ENCODE results near the gene LRP5.
"Not testable (repeated sequence)": the region's sequence is repeated elsewhere in the genome, so short reads cannot be mapped to it uniquely, and the experiment has no call there.

Gene LRP5

GRCh38 chr11:68430801-68431200 is 118.4 kb downstream of the LRP5 start:
- DNase-seq (ENCODE audit: low spot score): peak; percentile 8
- POLR2A ChIA-PET (ENCODE audit: low non-redundant PET): no interaction called here
- H3K27ac ChIP-seq: no peak overlapping the region
- TF ChIP-seq CTCF (conservative IDR thresholded peaks at IDR 0.05; ENCODE audit: low read depth): no peak
- CTCF ChIA-PET: no interaction called here

DNA sequence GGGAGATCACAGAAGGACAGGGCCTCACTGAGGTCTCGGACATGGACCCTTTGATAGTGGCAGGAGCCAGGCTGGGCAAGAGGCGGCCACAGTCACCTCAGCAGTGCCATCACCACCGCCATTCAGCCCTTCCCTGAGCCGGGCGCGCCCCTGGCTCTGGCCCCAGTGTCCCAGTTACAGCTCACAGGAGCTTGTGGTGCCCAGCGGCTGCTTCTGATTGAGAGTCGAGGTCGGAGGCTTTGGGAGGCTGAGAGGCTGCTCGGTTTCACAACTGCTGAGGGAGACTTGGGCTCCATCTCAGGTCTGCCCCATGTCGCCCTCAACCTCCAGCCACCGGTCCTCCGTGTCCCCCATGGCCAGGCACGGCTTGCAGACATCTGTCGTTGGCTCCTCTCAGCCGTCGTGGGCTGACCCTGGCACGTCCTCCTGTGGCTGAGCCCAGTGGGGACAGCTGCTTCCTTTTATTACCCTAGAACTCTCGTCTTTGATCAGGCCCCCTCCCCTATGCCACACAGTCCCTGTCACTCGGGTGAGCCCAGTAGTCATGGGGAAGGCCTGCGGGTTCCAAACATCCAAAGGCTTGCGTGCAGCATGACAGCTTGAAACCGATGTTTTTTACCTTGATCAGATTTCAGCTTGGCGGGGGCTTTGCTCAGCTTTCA is 119.7 kb downstream of the LRP5 start:
- POLR2A ChIA-PET (ENCODE audit: low non-redundant PET): no interaction called here
- no peak for DNase-seq (ENCODE audit: low spot score)
- no peak overlapping the region for H3K27ac ChIP-seq
- no peak for TF ChIP-seq CTCF (conservative IDR thresholded peaks at IDR 0.05; ENCODE audit: low read depth)
- CTCF ChIA-PET: no interaction called here

- ChIA-PET POLR2A (ENCODE audit: low non-redundant PET) (no interaction called here), CTCF (no interaction called here)
- no peak for DNase-seq (ENCODE audit: low spot score)
- no peak overlapping the region for H3K27ac ChIP-seq
- TF ChIP-seq CTCF (conservative IDR thresholded peaks at IDR 0.05; ENCODE audit: low read depth): no peak
These were observed 120.5 kb downstream of the LRP5 start for GRCh38 chr11:68432874-68433273.

- no peak for TF ChIP-seq CTCF (conservative IDR thresholded peaks at IDR 0.05; ENCODE audit: low read depth)
- H3K27ac ChIP-seq: no peak overlapping the region
- CTCF ChIA-PET: no interaction called here
- DNase-seq (ENCODE audit: low spot score): no peak
- POLR2A ChIA-PET (ENCODE audit: low non-redundant PET): no interaction called here
These were observed 121.2 kb downstream of the LRP5 start for GRCh38 chr11:68433541-68433940.

- DNase-seq (ENCODE audit: low spot score); CTCF ChIA-PET; POLR2A ChIA-PET (ENCODE audit: low non-redundant PET); H3K27ac ChIP-seq: not testable (repeated sequence)
These were observed 121.8 kb downstream of the LRP5 start for GRCh38 chr11:68434159-68434558.

DNA sequence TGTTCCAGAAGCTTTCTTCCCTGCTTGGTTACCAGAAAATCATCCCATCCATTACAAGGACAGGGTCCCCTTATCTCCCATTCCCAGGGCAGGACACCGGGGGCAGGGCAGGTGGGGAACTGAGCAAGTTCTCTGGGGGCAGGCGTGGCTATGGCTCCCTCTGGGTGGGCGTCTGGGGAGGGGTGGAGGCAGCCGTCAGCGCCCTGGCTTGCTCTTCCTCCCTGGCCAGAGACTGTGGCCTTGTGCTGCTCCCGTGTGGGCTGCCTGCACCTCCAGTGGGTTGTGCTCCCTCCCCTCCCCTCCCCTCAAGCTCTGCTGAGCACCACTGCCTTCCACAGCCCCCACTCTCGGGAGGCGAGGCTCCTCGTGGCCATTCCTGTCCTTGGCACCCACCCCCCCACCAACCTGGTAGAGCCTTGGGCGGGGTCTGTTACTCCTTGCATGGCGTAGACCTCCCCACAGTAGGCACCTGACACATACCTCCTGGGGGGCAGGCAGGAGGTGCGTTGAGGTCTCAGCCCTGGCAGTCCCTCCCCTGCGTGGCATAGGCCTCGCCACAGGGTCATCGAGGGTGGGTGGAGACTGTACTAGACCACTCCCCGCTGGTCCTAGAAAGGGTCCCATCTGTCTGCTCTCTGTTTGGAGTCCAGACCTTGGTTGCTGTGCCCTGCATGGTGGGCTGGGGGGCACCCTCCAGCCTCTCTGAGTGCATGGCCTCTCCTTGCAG is 123.9 kb downstream of the LRP5 start:
- CTCF ChIA-PET: no interaction called here
- H3K27ac ChIP-seq: peak overlapping the region; percentile 60
- no peak for TF ChIP-seq CTCF (conservative IDR thresholded peaks at IDR 0.05; ENCODE audit: low read depth)
- POLR2A ChIA-PET (ENCODE audit: low non-redundant PET): no interaction called here
- DNase-seq (ENCODE audit: low spot score): no peak

Measured in RWPE1 (cell line).